ENCODE data around the gene C1orf159.

The C1orf159 gene

DNA sequence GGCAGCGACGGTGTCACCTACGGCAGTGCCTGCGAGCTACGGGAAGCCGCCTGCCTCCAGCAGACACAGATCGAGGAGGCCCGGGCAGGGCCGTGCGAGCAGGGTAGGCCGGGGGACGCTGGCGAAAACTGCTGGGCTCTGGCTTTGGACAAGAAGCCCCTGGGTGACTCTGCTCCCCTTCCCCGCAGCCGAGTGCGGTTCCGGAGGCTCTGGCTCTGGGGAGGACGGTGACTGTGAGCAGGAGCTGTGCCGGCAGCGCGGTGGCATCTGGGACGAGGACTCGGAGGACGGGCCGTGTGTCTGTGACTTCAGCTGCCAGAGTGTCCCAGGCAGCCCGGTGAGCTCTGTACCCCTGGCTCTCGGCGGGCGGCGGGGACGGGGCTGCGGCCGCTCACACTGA, 72.0 kb downstream of the C1orf159 start:
- no peaks in the 10 kb centered on the region for H3K27me3 ChIP-seq (ENCODE audit: insufficient read depth, low read depth, severe bottlenecking)
- H3K9me3 ChIP-seq (ENCODE audit: severe bottlenecking) = peaks cover 3% of the 10 kb centered on the region
- TF ChIP-seq, protein P1, sequence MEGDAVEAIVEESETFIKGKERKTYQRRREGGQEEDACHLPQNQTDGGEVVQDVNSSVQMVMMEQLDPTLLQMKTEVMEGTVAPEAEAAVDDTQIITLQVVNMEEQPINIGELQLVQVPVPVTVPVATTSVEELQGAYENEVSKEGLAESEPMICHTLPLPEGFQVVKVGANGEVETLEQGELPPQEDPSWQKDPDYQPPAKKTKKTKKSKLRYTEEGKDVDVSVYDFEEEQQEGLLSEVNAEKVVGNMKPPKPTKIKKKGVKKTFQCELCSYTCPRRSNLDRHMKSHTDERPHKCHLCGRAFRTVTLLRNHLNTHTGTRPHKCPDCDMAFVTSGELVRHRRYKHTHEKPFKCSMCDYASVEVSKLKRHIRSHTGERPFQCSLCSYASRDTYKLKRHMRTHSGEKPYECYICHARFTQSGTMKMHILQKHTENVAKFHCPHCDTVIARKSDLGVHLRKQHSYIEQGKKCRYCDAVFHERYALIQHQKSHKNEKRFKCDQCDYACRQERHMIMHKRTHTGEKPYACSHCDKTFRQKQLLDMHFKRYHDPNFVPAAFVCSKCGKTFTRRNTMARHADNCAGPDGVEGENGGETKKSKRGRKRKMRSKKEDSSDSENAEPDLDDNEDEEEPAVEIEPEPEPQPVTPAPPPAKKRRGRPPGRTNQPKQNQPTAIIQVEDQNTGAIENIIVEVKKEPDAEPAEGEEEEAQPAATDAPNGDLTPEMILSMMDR (IDR thresholded peaks at IDR 0.05; ENCODE audit: low read depth, low read length) = no peak
- no peak overlapping the region for H3K4me3 ChIP-seq (ENCODE audit: low read depth, low read length)
- DNase-seq = no peak
- H3K36me3 ChIP-seq = peaks cover 56% of the 10 kb centered on the region
- no peak overlapping the region for H3K27ac ChIP-seq

GRCh38 chr1:1043411-1043810, 72.5 kb downstream of the C1orf159 start:
- H3K27ac ChIP-seq = no peak overlapping the region
- peaks cover 57% of the 10 kb centered on the region for H3K36me3 ChIP-seq
- H3K9me3 ChIP-seq (ENCODE audit: severe bottlenecking) = peaks cover 3% of the 10 kb centered on the region
- H3K4me3 ChIP-seq (ENCODE audit: low read depth, low read length) = no peak overlapping the region
- no peak for DNase-seq
- H3K27me3 ChIP-seq (ENCODE audit: insufficient read depth, low read depth, severe bottlenecking) = no peaks in the 10 kb centered on the region
- TF ChIP-seq, protein P1 (IDR thresholded peaks at IDR 0.05; ENCODE audit: low read depth, low read length) = no peak

DNA sequence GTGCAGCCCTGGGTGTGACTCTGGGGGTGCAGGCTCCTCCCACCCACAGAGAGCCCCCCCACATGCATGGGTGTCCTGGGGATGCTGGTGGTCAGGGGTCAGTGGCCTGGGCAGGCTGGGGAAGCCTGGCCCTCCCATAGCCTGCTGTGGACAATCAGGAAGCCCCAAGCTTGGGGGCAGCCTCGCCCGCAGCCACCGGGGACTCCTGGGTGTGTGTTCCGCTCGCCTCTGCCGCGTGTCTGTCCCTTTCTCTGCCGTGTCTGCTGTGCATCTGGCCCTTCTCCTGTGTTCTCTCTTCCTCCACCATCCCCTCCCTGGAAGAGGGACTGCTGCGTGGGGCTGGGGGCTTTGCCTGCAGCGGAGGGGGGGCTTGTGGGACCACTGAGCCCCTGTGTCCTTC, 73.1 kb downstream of the C1orf159 start:
- H3K27me3 ChIP-seq (ENCODE audit: insufficient read depth, low read depth, severe bottlenecking) = no peaks in the 10 kb centered on the region
- no peak overlapping the region for H3K4me3 ChIP-seq (ENCODE audit: low read depth, low read length)
- no peak for DNase-seq
- peaks cover 3% of the 10 kb centered on the region for H3K9me3 ChIP-seq (ENCODE audit: severe bottlenecking)
- peaks cover 59% of the 10 kb centered on the region for H3K36me3 ChIP-seq
- TF ChIP-seq, protein P1 (IDR thresholded peaks at IDR 0.05; ENCODE audit: low read depth, low read length) = no peak
- H3K27ac ChIP-seq = no peak overlapping the region

GRCh38 chr1:1041873-1042272, 74.0 kb downstream of the C1orf159 start:
- no peak for DNase-seq
- TF ChIP-seq, protein P1 (IDR thresholded peaks at IDR 0.05; ENCODE audit: low read depth, low read length) = no peak
- H3K4me3 ChIP-seq (ENCODE audit: low read depth, low read length) = no peak overlapping the region
- H3K27ac ChIP-seq = no peak overlapping the region
- H3K27me3 ChIP-seq (ENCODE audit: insufficient read depth, low read depth, severe bottlenecking) = no peaks in the 10 kb centered on the region
- H3K36me3 ChIP-seq = peaks cover 54% of the 10 kb centered on the region
- peaks cover 3% of the 10 kb centered on the region for H3K9me3 ChIP-seq (ENCODE audit: severe bottlenecking)

DNA sequence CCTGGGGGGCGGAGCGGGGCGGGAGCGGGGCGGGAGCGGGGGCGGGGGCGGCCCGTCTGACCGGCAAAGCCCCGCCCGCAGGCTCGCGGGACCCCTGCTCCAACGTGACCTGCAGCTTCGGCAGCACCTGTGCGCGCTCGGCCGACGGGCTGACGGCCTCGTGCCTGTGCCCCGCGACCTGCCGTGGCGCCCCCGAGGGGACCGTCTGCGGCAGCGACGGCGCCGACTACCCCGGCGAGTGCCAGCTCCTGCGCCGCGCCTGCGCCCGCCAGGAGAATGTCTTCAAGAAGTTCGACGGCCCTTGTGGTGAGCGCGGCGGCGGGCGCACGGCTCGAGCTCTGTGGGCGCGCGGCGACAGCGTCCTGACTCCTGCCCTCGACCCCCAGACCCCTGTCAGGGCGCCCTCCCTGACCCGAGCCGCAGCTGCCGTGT, 74.8 kb downstream of the C1orf159 start:
- no peaks in the 10 kb centered on the region for H3K27me3 ChIP-seq (ENCODE audit: insufficient read depth, low read depth, severe bottlenecking)
- TF ChIP-seq, protein P1 (IDR thresholded peaks at IDR 0.05; ENCODE audit: low read depth, low read length) = no peak
- DNase-seq = no peak
- no peak overlapping the region for H3K4me3 ChIP-seq (ENCODE audit: low read depth, low read length)
- no peak overlapping the region for H3K27ac ChIP-seq
- H3K9me3 ChIP-seq (ENCODE audit: severe bottlenecking) = peaks cover 3% of the 10 kb centered on the region
- H3K36me3 ChIP-seq = peaks cover 48% of the 10 kb centered on the region
